BLaER1 (cell line): ENCODE data around the gene AWAT2.
A peak's percentile ranks its signal among the peaks of the same experiment; 100 is the strongest.

Experiments used
- H3K27ac ChIP-seq: shearing (Covaris generic); formaldehyde crosslinking; 2 replicates; pipeline ENCODE4 v1.8.1; 2022
- H3K27me3 ChIP-seq: shearing (Covaris generic); formaldehyde crosslinking; 2 replicates; pipeline ENCODE4 v1.8.1; 2022
- H3K36me3 ChIP-seq: shearing (Covaris generic); formaldehyde crosslinking; 2 replicates; pipeline ENCODE4 v1.8.1; 2022
- H3K4me1 ChIP-seq: shearing (Covaris generic); formaldehyde crosslinking; 2 replicates; pipeline ENCODE4 v1.8.1; 2022
- H3K4me2 ChIP-seq: shearing (Covaris generic); formaldehyde crosslinking; 2 replicates; pipeline ENCODE4 v1.8.1; 2022
- H3K4me3 ChIP-seq: shearing (Covaris generic); formaldehyde crosslinking; 2 replicates; pipeline ENCODE4 v1.8.1; 2022
- H3K9ac ChIP-seq: shearing (Covaris generic); formaldehyde crosslinking; 2 replicates; pipeline ENCODE4 v1.8.1; 2022
- H3K9me3 ChIP-seq: shearing (Covaris generic); formaldehyde crosslinking; 2 replicates; pipeline ENCODE4 v1.8.1; 2022
- H4K20me1 ChIP-seq: shearing (Covaris generic); formaldehyde crosslinking; 2 replicates; pipeline ENCODE4 v1.8.1; 2022
- Cebpa-rat ChIP-seq: shearing (Covaris generic); IDR thresholded peaks from 2 replicates; pipeline ENCODE4 v1.8.1; 2022

Gene AWAT2

GRCh38 chrX:70042399-70043371, 7.1 kb downstream of the AWAT2 start:
- Histone ChIP-seq H3K9ac (no peak overlapping the region), H3K36me3 (no peaks in the 10 kb centered on the region), H3K27me3 (peaks cover 92% of the 10 kb centered on the region), H3K4me1 (no peaks in the 10 kb centered on the region), H3K4me2 (no peak overlapping the region), H4K20me1 (no peaks in the 10 kb centered on the region), H3K27ac (no peak overlapping the region), H3K4me3 (no peak overlapping the region), H3K9me3 (no peaks in the 10 kb centered on the region)
- TF ChIP-seq Cebpa-rat, result no peak

GRCh38 chrX:70041993-70042392, 7.7 kb downstream of the AWAT2 start:
- H3K36me3 ChIP-seq, result no peaks in the 10 kb centered on the region
- no peak for TF ChIP-seq Cebpa-rat
- no peak overlapping the region for H3K27ac ChIP-seq
- H3K4me3 ChIP-seq, result no peak overlapping the region
- H4K20me1 ChIP-seq, result no peaks in the 10 kb centered on the region
- no peaks in the 10 kb centered on the region for H3K9me3 ChIP-seq
- no peak overlapping the region for H3K4me2 ChIP-seq
- H3K27me3 ChIP-seq, result peaks cover 92% of the 10 kb centered on the region
- no peak overlapping the region for H3K9ac ChIP-seq
- H3K4me1 ChIP-seq, result no peaks in the 10 kb centered on the region

- Histone ChIP-seq H3K4me3 (no peak overlapping the region), H3K36me3 (no peaks in the 10 kb centered on the region), H3K27me3 (peaks cover 96% of the 10 kb centered on the region), H4K20me1 (no peaks in the 10 kb centered on the region; the same call in 1 of the 2 replicates), H3K4me1 (peaks cover 14% of the 10 kb centered on the region), H3K27ac (no peak overlapping the region), H3K9me3 (no peaks in the 10 kb centered on the region), H3K9ac (no peak overlapping the region), H3K4me2 (no peak overlapping the region)
- no peak for TF ChIP-seq Cebpa-rat
Observed at GRCh38 chrX:70039758-70040157, 10.0 kb downstream of the AWAT2 start.

GRCh38 chrX:70038951-70039350, 10.8 kb downstream of the AWAT2 start:
- no peak overlapping the region for H3K4me2 ChIP-seq
- H3K27ac ChIP-seq, result no peak overlapping the region
- H3K4me3 ChIP-seq, result no peak overlapping the region
- H4K20me1 ChIP-seq, result no peaks in the 10 kb centered on the region; the same call in 1 of the 2 replicates
- no peak overlapping the region for H3K9ac ChIP-seq
- no peaks in the 10 kb centered on the region for H3K9me3 ChIP-seq
- peaks cover 21% of the 10 kb centered on the region for H3K4me1 ChIP-seq
- peaks cover 88% of the 10 kb centered on the region for H3K27me3 ChIP-seq
- no peaks in the 10 kb centered on the region for H3K36me3 ChIP-seq
- TF ChIP-seq Cebpa-rat, result no peak

GRCh38 chrX:70038515-70038914, 11.2 kb downstream of the AWAT2 start:
- Histone ChIP-seq H3K4me2 (no peak overlapping the region), H3K27me3 (peaks cover 84% of the 10 kb centered on the region), H3K4me1 (peaks cover 26% of the 10 kb centered on the region), H3K9me3 (no peaks in the 10 kb centered on the region), H3K9ac (no peak overlapping the region), H4K20me1 (no peaks in the 10 kb centered on the region; the same call in 1 of the 2 replicates), H3K36me3 (no peaks in the 10 kb centered on the region), H3K27ac (no peak overlapping the region), H3K4me3 (no peak overlapping the region)
- TF ChIP-seq Cebpa-rat, result no peak

GRCh38 chrX:70034646-70035045, 15.1 kb downstream of the AWAT2 start:
- H3K4me1 ChIP-seq, result peaks cover 49% of the 10 kb centered on the region
- no peak for TF ChIP-seq Cebpa-rat
- H3K9me3 ChIP-seq, result no peaks in the 10 kb centered on the region
- peaks cover 76% of the 10 kb centered on the region for H3K27me3 ChIP-seq
- H3K27ac ChIP-seq, result 0 out of 2 replicates have a peak overlapping the region, but pooled peaks have one; percentile 14
- H3K4me2 ChIP-seq, result peak overlapping the region; percentile 63
- H3K36me3 ChIP-seq, result no peaks in the 10 kb centered on the region
- no peak overlapping the region for H3K4me3 ChIP-seq
- no peaks in the 10 kb centered on the region; the same call in 1 of the 2 replicates for H4K20me1 ChIP-seq
- H3K9ac ChIP-seq, result no peak overlapping the region

GRCh38 chrX:70033348-70034051, 16.2 kb downstream of the AWAT2 start:
- no peaks in the 10 kb centered on the region; the same call in 1 of the 2 replicates for H4K20me1 ChIP-seq

GRCh38 chrX:70032792-70033191, 16.9 kb downstream of the AWAT2 start:
- TF ChIP-seq Cebpa-rat, result no peak
- Histone ChIP-seq H3K4me2 (peak overlapping the region; percentile 63; the same call in 1 of the 2 replicates), H3K9me3 (no peaks in the 10 kb centered on the region), H3K36me3 (no peaks in the 10 kb centered on the region), H4K20me1 (no peaks in the 10 kb centered on the region; the same call in 1 of the 2 replicates), H3K27me3 (peaks cover 78% of the 10 kb centered on the region), H3K9ac (no peak overlapping the region), H3K27ac (no peak overlapping the region), H3K4me1 (peaks cover 49% of the 10 kb centered on the region), H3K4me3 (no peak overlapping the region)

More at GRCh38 chrX:70033348-70034051, 16.2 kb downstream of the AWAT2 start:
- Histone ChIP-seq H3K4me3 (no peak overlapping the region), H3K9ac (no peak overlapping the region), H3K4me2 (peak overlapping the region; percentile 63), H3K36me3 (no peaks in the 10 kb centered on the region), H3K9me3 (no peaks in the 10 kb centered on the region), H3K4me1 (peaks cover 49% of the 10 kb centered on the region), H3K27ac (peak overlapping the region; percentile 1; the same call in 1 of the 2 replicates), H3K27me3 (peaks cover 78% of the 10 kb centered on the region)
- no peak for TF ChIP-seq Cebpa-rat

- no peak overlapping the region for H3K4me2 ChIP-seq
- no peak for TF ChIP-seq Cebpa-rat
- no peak overlapping the region for H3K27ac ChIP-seq
- peaks cover 53% of the 10 kb centered on the region for H3K4me1 ChIP-seq
- no peak overlapping the region for H3K9ac ChIP-seq
- H3K36me3 ChIP-seq, result no peaks in the 10 kb centered on the region
- H3K4me3 ChIP-seq, result no peak overlapping the region
- no peaks in the 10 kb centered on the region for H3K9me3 ChIP-seq
- H3K27me3 ChIP-seq, result peaks cover 78% of the 10 kb centered on the region
- H4K20me1 ChIP-seq, result no peaks in the 10 kb centered on the region; the same call in 1 of the 2 replicates
Observed at GRCh38 chrX:70030301-70030767, 19.4 kb downstream of the AWAT2 start.
